Measurements from ENCODE around the gene LAIR1.

LAIR1 gene

DNA sequence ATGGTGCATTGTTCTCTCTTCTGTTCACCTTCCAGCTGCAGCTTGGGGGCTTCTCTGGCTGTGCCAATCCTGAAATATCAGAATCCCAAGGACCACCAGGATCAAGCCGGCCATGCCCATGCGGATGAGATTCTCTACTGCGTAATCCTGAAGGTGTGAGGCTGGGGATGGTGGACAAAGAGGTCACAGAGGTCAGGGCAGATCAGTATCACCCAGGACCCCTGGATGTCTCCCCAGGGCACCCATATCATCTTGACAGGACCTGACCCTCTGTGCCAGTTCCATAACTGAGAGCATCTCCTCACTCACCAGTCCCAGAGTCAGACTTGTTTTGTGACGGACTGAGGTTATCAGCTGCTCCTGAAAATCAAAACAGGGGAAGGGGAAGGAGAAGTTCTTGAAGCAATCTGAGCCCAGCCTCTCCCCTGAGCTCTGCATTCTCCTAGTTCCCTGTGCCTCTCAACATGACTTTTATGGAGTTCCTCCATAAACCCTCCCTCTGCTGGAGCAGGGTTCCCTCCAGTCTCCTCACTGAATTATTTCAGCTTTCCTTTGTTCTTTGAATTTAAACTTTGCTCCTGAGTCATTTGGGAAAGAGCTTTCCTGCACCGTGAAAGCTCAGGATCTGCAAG is 57.2 kb downstream of the LAIR1 start:
- DNase-seq (ENCODE audit: low spot score) = no peak

GRCh38 chr19:54305141-54305540 is 59.6 kb downstream of the LAIR1 start:
- Histone ChIP-seq H3K27ac (no peak overlapping the region), H3K4me3 (no peak overlapping the region)
- TF ChIP-seq, protein P1, sequence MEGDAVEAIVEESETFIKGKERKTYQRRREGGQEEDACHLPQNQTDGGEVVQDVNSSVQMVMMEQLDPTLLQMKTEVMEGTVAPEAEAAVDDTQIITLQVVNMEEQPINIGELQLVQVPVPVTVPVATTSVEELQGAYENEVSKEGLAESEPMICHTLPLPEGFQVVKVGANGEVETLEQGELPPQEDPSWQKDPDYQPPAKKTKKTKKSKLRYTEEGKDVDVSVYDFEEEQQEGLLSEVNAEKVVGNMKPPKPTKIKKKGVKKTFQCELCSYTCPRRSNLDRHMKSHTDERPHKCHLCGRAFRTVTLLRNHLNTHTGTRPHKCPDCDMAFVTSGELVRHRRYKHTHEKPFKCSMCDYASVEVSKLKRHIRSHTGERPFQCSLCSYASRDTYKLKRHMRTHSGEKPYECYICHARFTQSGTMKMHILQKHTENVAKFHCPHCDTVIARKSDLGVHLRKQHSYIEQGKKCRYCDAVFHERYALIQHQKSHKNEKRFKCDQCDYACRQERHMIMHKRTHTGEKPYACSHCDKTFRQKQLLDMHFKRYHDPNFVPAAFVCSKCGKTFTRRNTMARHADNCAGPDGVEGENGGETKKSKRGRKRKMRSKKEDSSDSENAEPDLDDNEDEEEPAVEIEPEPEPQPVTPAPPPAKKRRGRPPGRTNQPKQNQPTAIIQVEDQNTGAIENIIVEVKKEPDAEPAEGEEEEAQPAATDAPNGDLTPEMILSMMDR (IDR thresholded peaks at IDR 0.05) = no peak
- peak; percentile 53 for DNase-seq (ENCODE audit: low spot score)

More for the DNA sequence above, 57.2 kb downstream of the LAIR1 start:
- TF ChIP-seq, protein P1 (IDR thresholded peaks at IDR 0.05) = no peak
- Histone ChIP-seq H3K4me3 (no peak overlapping the region), H3K27ac (no peak overlapping the region)

DNA sequence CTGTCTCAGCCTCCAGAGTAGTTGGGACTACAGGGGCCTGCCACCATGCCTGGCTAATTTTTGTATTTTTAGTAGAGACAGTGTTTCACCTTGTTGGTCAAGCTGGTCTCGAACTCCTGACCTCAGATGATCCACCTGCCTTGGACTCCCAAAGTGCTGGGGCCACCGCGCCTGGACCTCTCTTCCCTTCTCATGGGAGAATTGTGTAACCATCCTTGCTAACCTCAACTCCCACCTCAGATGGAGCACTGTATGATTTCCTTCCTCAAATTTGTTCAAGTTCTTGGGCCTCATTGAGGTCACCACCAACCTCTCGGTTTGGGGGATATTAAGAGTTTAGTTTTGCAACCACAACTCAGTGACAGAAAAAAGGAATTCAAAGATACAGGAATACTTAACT is 62.5 kb downstream of the LAIR1 start:
- Histone ChIP-seq H3K27ac (no peak overlapping the region), H3K4me3 (no peak overlapping the region)
- TF ChIP-seq, protein P1 (IDR thresholded peaks at IDR 0.05) = no peak
- no peak for DNase-seq (ENCODE audit: low spot score)
